Hepatocyte (in vitro differentiated cells): ENCODE results near the gene NDUFA6. TPM values are rescaled to one million over a fixed set of nuclear protein-coding genes. Genes with fewer than 3 reads are reported as not detected.
"Not testable (repeated sequence)": the region's sequence is repeated elsewhere in the genome, so short reads cannot be mapped to it uniquely, and the experiment has no call there.

Experiments
- DNase-seq: peaks from one replicate; pipeline ENCODE4 v3.0.0-alpha.2; 2016; ENCODE audit warnings: low spot score
- H2AFZ ChIP-seq: fragments of 200-600 bp; sonication (generic); 2 replicates; pipeline ENCODE4 v1.6.0; 2016; ENCODE audit warnings: antibody characterized with exemption, mild to moderate bottlenecking
- H3K27ac ChIP-seq: fragments of 200-600 bp; sonication (generic); 2 replicates; pipeline ENCODE4 v1.5.1; 2016; ENCODE audit warnings: mild to moderate bottlenecking
- H3K27me3 ChIP-seq: fragments of 200-600 bp; sonication (generic); 2 replicates; pipeline ENCODE4 v1.6.1; 2016
- H3K36me3 ChIP-seq: fragments of 200-600 bp; sonication (generic); replicated peaks from 2 replicates; pipeline ENCODE4 v1.5.1; 2016; ENCODE audit warnings: low read depth; ENCODE audit not compliant: insufficient read depth
- H3K4me1 ChIP-seq: fragments of 200-600 bp; sonication (generic); 2 replicates; pipeline ENCODE4 v1.5.1; 2016; ENCODE audit warnings: mild to moderate bottlenecking, moderate library complexity; ENCODE audit not compliant: insufficient read depth
- H3K4me2 ChIP-seq: fragments of 200-600 bp; sonication (generic); 2 replicates; pipeline ENCODE4 v1.6.0; 2016
- H3K4me3 ChIP-seq: fragments of 200-600 bp; sonication (generic); 2 replicates; pipeline ENCODE4 v1.5.1; 2016; ENCODE audit warnings: mild to moderate bottlenecking
- H3K79me2 ChIP-seq: fragments of 200-600 bp; sonication (generic); 2 replicates; pipeline ENCODE4 v1.6.0; 2017; ENCODE audit warnings: mild to moderate bottlenecking
- H3K9me2 ChIP-seq: fragments of 200-600 bp; sonication (generic); replicated peaks from 2 replicates; pipeline ENCODE4 v1.6.0; 2017; ENCODE audit warnings: mild to moderate bottlenecking; ENCODE audit not compliant: insufficient read depth
- H3K9me3 ChIP-seq: fragments of 200-600 bp; sonication (generic); 2 replicates; pipeline ENCODE4 v1.5.1; 2016; ENCODE audit warnings: low read depth, mild to moderate bottlenecking
- H4K20me1 ChIP-seq: fragments of 200-600 bp; sonication (generic); 2 replicates; pipeline ENCODE4 v1.6.0; 2016; ENCODE audit warnings: mild to moderate bottlenecking; ENCODE audit not compliant: insufficient read depth, poor library complexity, severe bottlenecking
- EZH2 ChIP-seq: fragments of 200-600 bp; sonication (generic); IDR thresholded peaks from 2 replicates; pipeline ENCODE4 v1.6.1; 2016; ENCODE audit warnings: antibody characterized with exemption, mild to moderate bottlenecking, borderline replicate concordance
- EZH2phosphoT487 ChIP-seq: fragments of 200-600 bp; sonication (generic); IDR thresholded peaks from one replicate; pipeline ENCODE4 v1.6.1; 2018; ENCODE audit warnings: antibody characterized with exemption, mild to moderate bottlenecking, low read depth, moderate library complexity; ENCODE audit not compliant: unreplicated experiment, severe bottlenecking
- WGBS: methylation state at CpG from one replicate; pipeline ENCODE4 v1.1.6; 2016; ENCODE audit warnings: low lambda C conversion rate; ENCODE audit errors: missing lambda C conversion rate; 5-methylcytosine and 5-hydroxymethylcytosine counted together
- polyA plus RNA-seq: library from polyadenylated mRNA; unstranded; fragments of >200 nt; fragmentation: Nextera tagmentation; extraction: Ambion mirVana; gene quantifications from 2 replicates; pipeline ENCODE4 v1.2.1, GENCODE V29; 2016
- total RNA-seq: library from RNA; depleted of rRNA; stranded (reverse); fragments of >200 nt; gene quantifications from 2 replicates; pipeline ENCODE4 v1.2.3, GENCODE V29; 2014
- TF ChIP-seq, protein P1 (sequence below): fragments of 200-600 bp; sonication (generic); IDR thresholded peaks from 2 replicates; pipeline ENCODE4 v1.5.1; 2016; ENCODE audit warnings: antibody characterized with exemption, mild to moderate bottlenecking; ENCODE audit not compliant: poor library complexity

The NDUFA6 gene
- total and polyA plus RNA-seq, 2 experiments from 2014 or later, result 97.4 to 183 TPM

- Histone ChIP-seq H3K4me2 (no peak overlapping the region), H3K9me2 (no peaks in the 10 kb centered on the region), H3K27me3 (no peaks in the 10 kb centered on the region), H3K79me2 (no peaks in the 10 kb centered on the region), H3K4me1 (no peaks in the 10 kb centered on the region), H3K4me3 (no peak overlapping the region), H2AFZ (no peak overlapping the region), H3K27ac (no peak overlapping the region), H3K36me3 (no peaks in the 10 kb centered on the region), H3K9me3 (no peaks in the 10 kb centered on the region), H4K20me1 (no peaks in the 10 kb centered on the region)
- TF ChIP-seq EZH2 (no peak), EZH2phosphoT487 (no peak)
- TF ChIP-seq, protein P1, sequence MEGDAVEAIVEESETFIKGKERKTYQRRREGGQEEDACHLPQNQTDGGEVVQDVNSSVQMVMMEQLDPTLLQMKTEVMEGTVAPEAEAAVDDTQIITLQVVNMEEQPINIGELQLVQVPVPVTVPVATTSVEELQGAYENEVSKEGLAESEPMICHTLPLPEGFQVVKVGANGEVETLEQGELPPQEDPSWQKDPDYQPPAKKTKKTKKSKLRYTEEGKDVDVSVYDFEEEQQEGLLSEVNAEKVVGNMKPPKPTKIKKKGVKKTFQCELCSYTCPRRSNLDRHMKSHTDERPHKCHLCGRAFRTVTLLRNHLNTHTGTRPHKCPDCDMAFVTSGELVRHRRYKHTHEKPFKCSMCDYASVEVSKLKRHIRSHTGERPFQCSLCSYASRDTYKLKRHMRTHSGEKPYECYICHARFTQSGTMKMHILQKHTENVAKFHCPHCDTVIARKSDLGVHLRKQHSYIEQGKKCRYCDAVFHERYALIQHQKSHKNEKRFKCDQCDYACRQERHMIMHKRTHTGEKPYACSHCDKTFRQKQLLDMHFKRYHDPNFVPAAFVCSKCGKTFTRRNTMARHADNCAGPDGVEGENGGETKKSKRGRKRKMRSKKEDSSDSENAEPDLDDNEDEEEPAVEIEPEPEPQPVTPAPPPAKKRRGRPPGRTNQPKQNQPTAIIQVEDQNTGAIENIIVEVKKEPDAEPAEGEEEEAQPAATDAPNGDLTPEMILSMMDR, result no peak
- WGBS, result 94% methylated on average over 15 of the region's 16 CpGs
- DNase-seq, result no peak
Observed at GRCh38 chr22:42127606-42128005, 37.0 kb upstream of the NDUFA6 start.

DNA sequence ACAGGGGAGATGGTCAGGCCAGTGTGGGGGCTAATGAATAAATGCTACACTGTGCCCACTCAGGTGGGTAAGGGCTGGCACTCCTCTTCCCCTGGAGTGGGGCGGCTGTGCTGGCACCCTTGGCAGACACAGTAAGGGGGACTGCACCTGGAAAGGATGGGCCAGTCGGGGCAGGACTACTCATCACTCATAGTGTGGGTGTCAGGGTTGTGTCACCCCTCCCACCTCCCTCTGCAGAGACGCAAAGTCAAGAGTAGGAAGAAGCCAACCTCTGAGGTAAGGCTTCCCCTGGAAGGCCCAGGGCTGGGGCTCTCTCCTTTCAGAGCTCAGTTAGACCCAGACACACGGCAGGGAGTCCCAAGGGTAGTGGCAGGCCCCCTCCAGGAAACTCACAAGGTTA is 33.0 kb upstream of the NDUFA6 start:
- not testable (repeated sequence) for H3K4me3 ChIP-seq, H3K9me2 ChIP-seq, DNase-seq, H3K9me3 ChIP-seq, H2AFZ ChIP-seq, H4K20me1 ChIP-seq, H3K4me2 ChIP-seq, H3K79me2 ChIP-seq, H3K27me3 ChIP-seq, H3K4me1 ChIP-seq, H3K36me3 ChIP-seq, H3K27ac ChIP-seq
- no CpG with 5 or more reads among the region's 4 CpGs for WGBS

DNA sequence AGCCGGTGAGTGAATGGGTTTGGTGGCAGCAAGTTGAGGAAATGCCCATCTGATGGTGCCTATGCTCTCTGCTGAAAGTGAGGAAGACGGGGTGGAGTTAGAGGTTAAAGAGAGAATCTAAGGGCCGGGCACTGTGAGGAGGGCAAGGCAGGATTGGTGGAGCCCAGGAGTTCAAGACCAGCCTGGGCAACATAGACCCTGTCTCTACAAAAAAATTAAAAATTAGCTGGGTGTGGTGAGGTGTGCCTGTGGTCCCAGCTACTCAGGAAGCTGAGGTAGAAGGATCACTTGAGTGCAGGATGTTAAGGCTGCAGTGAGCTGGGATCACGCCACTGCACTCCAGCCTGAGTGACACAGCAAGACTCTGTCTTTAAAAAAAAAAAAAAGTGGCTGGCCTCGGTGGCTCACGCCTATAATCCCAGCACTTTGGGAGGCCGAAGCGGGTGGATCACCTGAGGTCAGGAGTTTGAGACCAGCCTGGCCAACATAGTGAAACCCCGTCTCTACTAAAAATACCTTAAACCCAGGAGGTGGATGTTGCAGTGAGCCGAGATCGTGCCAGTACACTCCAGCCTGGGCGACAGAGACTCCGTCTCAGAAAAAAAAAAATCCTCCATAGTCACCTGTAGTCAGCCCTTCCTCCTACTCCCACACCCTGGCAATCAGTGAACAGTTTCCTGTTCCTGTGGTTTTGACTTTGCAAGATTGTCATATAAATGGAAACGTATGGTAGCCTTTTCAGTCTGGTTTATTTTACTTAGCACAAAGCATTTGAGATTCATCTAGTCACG is 29.9 kb upstream of the NDUFA6 start:
- 88% methylated on average over 15 of the region's 15 CpGs for WGBS
- H3K4me3 ChIP-seq, H3K79me2 ChIP-seq, H3K4me1 ChIP-seq, H3K9me2 ChIP-seq, H3K27ac ChIP-seq, H3K9me3 ChIP-seq, H4K20me1 ChIP-seq, H3K36me3 ChIP-seq, H2AFZ ChIP-seq, H3K27me3 ChIP-seq, DNase-seq, H3K4me2 ChIP-seq: not testable (repeated sequence)

DNA sequence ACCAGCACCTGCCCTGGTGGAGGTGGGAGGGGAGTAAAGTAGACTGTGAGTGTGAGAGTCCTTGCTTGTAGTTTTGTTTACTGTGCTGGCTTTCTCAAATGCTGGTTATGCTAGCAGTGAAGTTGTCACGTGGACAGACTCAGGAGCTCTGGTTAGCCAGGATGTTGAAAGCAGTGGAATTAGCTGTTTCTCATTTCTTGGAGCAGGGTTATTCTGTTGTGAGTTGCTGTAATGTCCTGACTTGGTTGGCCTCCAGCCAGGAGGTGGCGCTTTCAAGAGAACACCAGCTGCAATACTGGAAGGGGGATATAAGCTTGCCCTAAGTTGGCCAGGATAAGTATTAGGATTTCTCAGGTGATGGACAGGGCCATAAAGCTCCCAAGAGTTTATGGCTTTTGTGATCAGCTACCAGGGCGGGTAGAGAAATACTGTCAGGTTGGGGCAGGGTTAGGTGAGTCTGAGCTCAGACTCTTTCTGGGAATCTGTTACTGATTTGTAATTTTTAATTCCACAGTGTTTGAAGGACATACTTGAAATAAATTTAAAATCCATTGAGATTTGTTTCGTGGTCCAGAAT is 26.4 kb upstream of the NDUFA6 start:
- 69% methylated on average over 4 of the region's 4 CpGs for WGBS
- no peak overlapping the region for H2AFZ ChIP-seq
- TF ChIP-seq EZH2phosphoT487 (no peak), EZH2 (no peak)
- TF ChIP-seq, protein P1, result peak; percentile 28

GRCh38 chr22:42115420-42115830 is 24.9 kb upstream of the NDUFA6 start:
- peak; percentile 39 for DNase-seq
- not testable (repeated sequence) for H4K20me1 ChIP-seq, H3K9me3 ChIP-seq, H3K36me3 ChIP-seq, H3K9me2 ChIP-seq, H3K4me1 ChIP-seq, H3K27me3 ChIP-seq, H3K79me2 ChIP-seq, H2AFZ ChIP-seq, H3K4me3 ChIP-seq
- Histone ChIP-seq H3K4me2 (peak overlapping the region; percentile 64), H3K27ac (peak overlapping the region; percentile 82)
- WGBS, result 43% methylated on average over 6 of the region's 6 CpGs

More for the DNA sequence above, 26.4 kb upstream of the NDUFA6 start:
- Histone ChIP-seq H3K9me2 (no peaks in the 10 kb centered on the region), H3K4me3 (no peak overlapping the region), H3K9me3 (no peaks in the 10 kb centered on the region), H3K27me3 (no peaks in the 10 kb centered on the region), H3K36me3 (no peaks in the 10 kb centered on the region), H3K79me2 (no peaks in the 10 kb centered on the region), H4K20me1 (no peaks in the 10 kb centered on the region), H3K4me2 (no peak overlapping the region), H3K27ac (peak overlapping the region; percentile 36), H3K4me1 (no peaks in the 10 kb centered on the region)
- DNase-seq, result peak; percentile 71
